K562 (cell line): ENCODE data around the gene IBTK.

ENCODE experiments used
- SOX6 ChIP-seq: fragments of 450-650 bp; IDR thresholded peaks from 2 replicates; pipeline ENCODE4 v1.6.1; 2014; ENCODE audit warnings: mild to moderate bottlenecking
- ZNF263 ChIP-seq: sonication (generic); formaldehyde crosslinking; IDR thresholded peaks from 2 replicates; pipeline ENCODE4 v1.8.0; 2022; ENCODE audit warnings: mild to moderate bottlenecking, missing genetic modification reagents, borderline replicate concordance
- TF ChIP-seq, protein P1 (sequence below): sonication (generic); formaldehyde crosslinking; IDR thresholded peaks from 2 replicates; pipeline ENCODE4 v1.8.0; 2022; ENCODE audit warnings: mild to moderate bottlenecking, missing genetic modification reagents, borderline replicate concordance
- TF ChIP-seq, protein P2 (sequence below): sonication (generic); formaldehyde crosslinking; IDR thresholded peaks from 2 replicates; pipeline ENCODE4 v1.8.1; 2022; ENCODE audit warnings: missing genetic modification reagents

DNA sequence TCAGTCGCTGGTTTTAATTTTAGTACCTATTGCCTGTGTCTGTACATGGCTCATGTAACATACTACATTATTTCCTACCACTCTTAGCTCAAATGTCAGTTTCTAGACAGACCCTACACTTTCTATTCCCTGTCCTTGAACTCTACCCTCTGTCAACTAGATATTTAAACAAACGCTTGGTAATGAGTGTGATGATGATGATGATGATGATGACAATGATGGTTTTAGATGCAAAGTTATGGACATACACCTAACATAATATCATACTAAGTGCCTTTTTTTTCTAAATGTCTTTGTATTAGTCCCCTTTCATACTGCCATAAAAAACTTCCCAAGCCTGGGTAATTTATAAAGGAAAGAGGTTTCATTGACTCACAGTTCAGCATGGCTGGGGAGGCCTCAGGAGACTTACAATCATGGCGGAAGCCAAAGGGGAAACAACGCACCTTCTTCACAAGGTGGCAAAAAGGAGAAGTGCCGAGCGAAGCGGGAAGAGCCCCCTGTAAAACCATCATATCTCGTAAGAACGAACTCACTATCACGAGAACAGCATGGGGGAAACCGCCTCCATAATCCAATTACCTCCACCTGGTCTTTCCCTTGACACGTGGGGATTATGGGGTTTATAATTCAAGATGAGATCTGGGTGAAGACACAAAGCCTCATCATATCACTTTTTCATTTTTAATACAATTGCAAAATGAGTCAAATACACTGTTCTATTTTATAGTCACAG lies 87.1 kb downstream of the IBTK start:
- TF ChIP-seq, protein P1, sequence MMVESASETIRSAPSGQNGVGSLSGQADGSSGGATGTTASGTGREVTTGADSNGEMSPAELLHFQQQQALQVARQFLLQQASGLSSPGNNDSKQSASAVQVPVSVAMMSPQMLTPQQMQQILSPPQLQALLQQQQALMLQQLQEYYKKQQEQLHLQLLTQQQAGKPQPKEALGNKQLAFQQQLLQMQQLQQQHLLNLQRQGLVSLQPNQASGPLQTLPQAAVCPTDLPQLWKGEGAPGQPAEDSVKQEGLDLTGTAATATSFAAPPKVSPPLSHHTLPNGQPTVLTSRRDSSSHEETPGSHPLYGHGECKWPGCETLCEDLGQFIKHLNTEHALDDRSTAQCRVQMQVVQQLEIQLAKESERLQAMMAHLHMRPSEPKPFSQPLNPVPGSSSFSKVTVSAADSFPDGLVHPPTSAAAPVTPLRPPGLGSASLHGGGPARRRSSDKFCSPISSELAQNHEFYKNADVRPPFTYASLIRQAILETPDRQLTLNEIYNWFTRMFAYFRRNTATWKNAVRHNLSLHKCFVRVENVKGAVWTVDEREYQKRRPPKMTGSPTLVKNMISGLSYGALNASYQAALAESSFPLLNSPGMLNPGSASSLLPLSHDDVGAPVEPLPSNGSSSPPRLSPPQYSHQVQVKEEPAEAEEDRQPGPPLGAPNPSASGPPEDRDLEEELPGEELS (CRISPR knock-in tag), result no peak
- TF ChIP-seq ZNF263 (CRISPR knock-in tag) (no peak), SOX6 (no peak)
- TF ChIP-seq, protein P2, sequence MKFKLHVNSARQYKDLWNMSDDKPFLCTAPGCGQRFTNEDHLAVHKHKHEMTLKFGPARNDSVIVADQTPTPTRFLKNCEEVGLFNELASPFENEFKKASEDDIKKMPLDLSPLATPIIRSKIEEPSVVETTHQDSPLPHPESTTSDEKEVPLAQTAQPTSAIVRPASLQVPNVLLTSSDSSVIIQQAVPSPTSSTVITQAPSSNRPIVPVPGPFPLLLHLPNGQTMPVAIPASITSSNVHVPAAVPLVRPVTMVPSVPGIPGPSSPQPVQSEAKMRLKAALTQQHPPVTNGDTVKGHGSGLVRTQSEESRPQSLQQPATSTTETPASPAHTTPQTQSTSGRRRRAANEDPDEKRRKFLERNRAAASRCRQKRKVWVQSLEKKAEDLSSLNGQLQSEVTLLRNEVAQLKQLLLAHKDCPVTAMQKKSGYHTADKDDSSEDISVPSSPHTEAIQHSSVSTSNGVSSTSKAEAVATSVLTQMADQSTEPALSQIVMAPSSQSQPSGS (CRISPR knock-in tag), result no peak
